GM18502 (cell line): ENCODE results near the gene BTLA.
A peak's percentile ranks its signal among the peaks of the same experiment; 100 is the strongest.
"Not testable (repeated sequence)": the region's sequence is repeated elsewhere in the genome, so short reads cannot be mapped to it uniquely, and the experiment has no call there.

ENCODE experiments used
- ATAC-seq: cut with Tn5 transposase; IDR thresholded peaks from one replicate; pipeline ENCODE4 v1.9.1; 2021; ENCODE audit warnings: mild to moderate bottlenecking; ENCODE audit not compliant: unreplicated experiment, poor library complexity

Gene BTLA

DNA sequence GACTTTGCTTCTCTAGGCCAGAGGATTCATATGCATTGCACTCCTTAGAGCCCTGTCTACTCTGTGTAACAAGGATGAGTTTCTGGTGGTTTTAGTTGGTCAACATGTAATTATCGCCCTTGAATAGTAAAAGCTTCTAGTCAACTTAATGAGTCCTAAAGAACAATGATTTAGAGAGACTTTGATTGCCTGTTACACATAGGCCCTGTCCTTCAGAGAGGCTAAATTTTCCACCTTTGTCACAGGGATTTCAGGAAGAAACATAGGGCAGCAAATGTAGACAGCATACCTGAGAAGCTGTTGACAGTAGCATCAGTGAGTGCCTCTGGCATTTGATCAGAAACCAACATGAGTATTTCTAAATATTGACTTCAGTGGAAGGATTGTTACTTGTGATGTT, 7.1 kb downstream of the BTLA start:
- no peak for ATAC-seq

DNA sequence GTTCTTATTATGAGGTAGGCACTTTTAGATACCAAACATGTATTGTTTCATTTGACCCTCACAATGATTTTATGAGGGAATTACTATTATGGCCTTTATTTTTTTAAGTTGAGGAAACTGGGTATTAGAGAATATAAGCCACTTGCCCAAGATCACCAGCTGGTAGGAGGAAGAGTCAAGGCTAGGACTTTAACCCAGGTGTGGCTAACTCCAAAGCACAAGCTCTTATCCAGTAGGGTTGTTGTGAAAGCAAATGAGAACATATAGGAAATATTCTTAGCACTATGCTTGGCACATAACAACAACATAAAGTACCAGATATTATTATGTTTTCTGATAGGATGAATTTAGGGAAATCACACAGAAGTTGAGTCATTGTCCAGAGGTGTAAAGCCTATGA, 7.9 kb downstream of the BTLA start:
- no peak for ATAC-seq

GRCh38 chr3:112489674-112490479, 9.4 kb downstream of the BTLA start:
- peak; percentile 70 for ATAC-seq

DNA sequence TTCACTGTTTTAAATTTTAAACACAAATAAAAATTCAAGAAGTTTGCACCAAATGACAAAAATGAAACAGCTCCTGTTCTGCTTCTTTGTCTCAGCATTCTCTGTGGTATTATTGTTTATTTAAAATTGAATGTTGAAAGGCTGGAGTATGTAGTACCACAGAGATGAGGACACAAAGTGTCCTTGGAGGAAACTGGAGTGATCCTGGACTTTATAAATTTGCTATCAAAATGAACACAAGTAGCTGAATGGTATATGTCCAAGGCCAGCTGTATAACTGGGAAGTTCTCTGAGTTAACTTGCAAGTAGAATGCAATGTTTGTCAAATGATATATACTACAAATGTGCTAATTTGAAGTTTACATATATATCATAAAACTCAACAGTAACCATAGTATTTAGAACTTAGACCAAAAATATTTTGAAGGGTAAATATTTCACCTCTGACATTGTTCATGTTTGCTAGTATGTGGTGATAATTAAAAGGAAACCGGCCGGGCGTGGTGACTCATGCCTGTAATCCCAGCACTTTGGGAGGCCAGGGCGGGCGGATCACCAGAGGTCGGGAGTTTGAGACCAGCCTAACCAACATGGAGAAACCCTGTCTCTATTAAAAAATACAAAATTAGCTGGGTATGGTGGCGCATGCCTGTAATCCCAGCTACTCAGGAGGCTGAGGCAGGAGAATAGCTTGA, 12.3 kb downstream of the BTLA start:
- no peak for ATAC-seq

GRCh38 chr3:112484352-112484751, 14.9 kb downstream of the BTLA start:
- ATAC-seq: no peak

- no peak for ATAC-seq
These were observed 16.6 kb downstream of the BTLA start for GRCh38 chr3:112482675-112483074.

DNA sequence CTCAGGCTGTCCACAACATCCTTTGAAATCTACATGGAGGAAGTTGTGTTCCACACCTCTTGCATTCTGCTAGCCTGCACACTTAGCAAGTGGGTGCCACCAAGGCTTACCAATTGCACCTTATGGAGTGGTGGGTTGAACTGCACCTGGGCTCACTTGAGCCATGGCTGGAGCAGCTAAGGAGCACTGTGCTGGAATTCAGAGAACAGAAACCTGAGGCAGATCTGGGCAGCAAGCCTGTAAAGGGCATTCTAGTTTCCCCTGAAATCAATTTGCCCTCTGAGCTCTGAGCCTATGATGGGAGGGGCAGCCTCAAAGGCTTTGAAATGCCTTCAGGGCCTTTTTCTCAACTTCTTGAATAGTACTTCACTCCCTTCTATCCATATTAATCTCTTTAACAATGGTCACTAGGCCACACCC, 18.0 kb downstream of the BTLA start:
- ATAC-seq: no peak

- no peak for ATAC-seq
These were observed 21.4 kb downstream of the BTLA start for GRCh38 chr3:112477891-112478290.

- no peak for ATAC-seq
These were observed 22.9 kb downstream of the BTLA start for GRCh38 chr3:112476346-112476745.

DNA sequence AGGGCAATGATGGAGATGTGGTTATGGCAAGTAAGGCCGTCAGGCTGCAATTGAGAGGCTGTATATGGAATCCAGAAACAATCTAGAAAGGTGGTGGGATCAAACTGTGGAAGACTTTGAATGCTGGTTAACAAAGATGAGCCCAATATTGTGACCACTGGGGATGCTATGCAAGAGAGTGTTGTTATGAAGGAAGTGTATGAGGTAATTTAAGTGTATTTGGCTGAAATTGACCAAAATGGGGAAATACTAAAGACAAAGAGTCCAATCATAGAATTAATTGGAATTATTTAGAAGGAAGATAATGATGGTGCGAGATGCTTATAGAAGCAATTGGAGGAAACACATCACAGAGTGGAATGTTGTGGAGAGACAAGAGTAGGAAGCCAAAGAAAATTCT, 24.5 kb downstream of the BTLA start:
- ATAC-seq: no peak

- ATAC-seq: no peak
These were observed 26.6 kb downstream of the BTLA start for GRCh38 chr3:112472691-112473090.

GRCh38 chr3:112471596-112472325, 27.5 kb downstream of the BTLA start:
- no peak for ATAC-seq

- no peak for ATAC-seq
These were observed 28.5 kb downstream of the BTLA start for GRCh38 chr3:112470788-112471187.

DNA sequence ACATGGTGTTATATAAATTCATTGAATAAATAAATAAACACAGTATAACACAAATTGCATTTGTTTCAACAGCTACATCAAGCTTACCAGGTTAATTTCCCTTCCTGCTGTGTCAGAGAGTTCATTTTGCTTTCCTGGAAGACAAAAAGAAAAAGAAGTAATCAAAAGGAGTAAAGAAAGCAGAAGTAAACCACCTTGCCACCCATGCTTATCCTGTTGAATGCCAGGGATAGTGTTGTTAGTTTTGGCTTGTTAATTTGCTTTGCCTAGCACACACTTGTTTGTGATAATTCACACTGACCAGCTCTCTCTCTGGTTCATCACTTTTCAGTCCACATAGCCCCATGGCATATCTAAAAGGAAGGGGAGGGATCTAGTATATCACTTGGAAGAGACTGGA, 29.6 kb downstream of the BTLA start:
- no peak for ATAC-seq

GRCh38 chr3:112467539-112467938, 31.7 kb downstream of the BTLA start:
- no peak for ATAC-seq

DNA sequence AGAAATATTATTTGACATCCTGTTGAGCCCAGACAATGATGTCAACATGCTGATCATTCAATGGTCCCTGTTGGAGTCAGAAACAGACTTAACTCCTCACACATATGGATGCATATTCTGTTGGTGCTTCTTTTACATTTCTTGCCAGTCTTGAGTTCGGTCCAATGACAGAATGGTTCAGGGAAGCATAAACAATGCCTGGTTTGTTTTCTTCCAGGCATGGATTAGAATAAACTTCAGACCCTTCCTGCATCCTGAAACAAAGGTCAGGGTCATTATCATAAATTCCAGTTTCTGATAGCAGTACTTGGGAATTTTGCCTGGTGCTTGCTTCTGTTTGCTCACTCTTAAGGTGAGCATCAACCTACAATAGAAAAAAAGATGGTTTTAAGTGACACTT, 33.3 kb downstream of the BTLA start:
- no peak for ATAC-seq

- peak; percentile 54 for ATAC-seq
These were observed 35.0 kb downstream of the BTLA start for GRCh38 chr3:112464264-112464663.

- peak; percentile 48 for ATAC-seq
These were observed 36.0 kb downstream of the BTLA start for GRCh38 chr3:112463250-112463649.

DNA sequence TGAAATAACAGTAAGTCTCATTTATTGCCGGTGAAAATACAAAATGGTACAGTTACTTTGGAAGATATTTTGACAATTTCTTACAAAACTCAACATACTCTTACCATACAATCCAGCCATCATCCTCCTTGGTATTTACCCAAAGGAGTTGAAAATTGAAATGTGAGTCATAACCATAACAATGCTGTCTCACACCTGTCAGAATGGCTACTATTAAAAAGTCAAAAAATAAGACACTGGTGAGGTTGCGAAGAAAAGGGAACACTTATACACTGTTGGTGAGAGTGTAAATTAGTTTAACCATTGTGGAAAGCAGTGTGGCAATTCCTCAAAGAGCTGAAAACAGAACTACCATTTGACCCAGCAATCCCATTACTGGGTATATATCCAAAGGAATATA, 37.5 kb downstream of the BTLA start:
- not testable (repeated sequence) for ATAC-seq

GRCh38 chr3:112460519-112461195, 38.6 kb downstream of the BTLA start:
- peak; percentile 39 for ATAC-seq

DNA sequence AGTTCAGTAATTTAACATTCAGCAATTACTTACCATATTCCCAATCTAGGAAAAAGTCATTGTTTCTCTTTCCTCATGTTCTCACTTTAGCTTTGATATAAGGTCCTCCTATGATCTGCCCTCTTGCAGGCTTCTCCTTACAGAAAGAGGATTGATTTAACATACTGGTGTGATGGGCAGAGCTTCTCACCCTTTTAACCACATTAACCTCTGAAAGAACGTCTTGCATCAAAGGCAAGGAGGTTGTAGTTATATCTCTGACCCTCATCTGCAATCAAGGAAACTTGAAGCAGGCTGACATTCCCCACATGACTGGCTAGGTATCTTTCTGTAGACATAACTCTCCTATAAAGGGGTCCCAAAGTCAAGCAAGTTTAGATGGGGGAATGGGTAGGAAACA, 39.5 kb downstream of the BTLA start:
- ATAC-seq: peak; percentile 54
